Neural progenitor cell (in vitro differentiated cells): Measurements from ENCODE around the gene PDRG1. TPM values are rescaled to one million over a fixed set of nuclear protein-coding genes. Genes with fewer than 3 reads are reported as not detected.
"Not testable (repeated sequence)": the region's sequence is repeated elsewhere in the genome, so short reads cannot be mapped to it uniquely, and the experiment has no call there.

ENCODE experiments used
- DNase-seq: peaks from one replicate; pipeline ENCODE4 v3.0.0-alpha.2; 2016; ENCODE audit warnings: low spot score
- H2AFZ ChIP-seq: fragments of 200-600 bp; sonication (generic); replicated peaks from 2 replicates; pipeline ENCODE4 v1.6.1; 2016; ENCODE audit warnings: antibody characterized with exemption
- H3F3A ChIP-seq: fragments of 200-600 bp; sonication (generic); 2 replicates; pipeline ENCODE4 v1.6.1; 2016; ENCODE audit warnings: antibody characterized with exemption, low read depth
- H3K27ac ChIP-seq: fragments of 200-600 bp; sonication (generic); 2 replicates; pipeline ENCODE4 v1.5.1; 2016; ENCODE audit warnings: mild to moderate bottlenecking
- H3K27me3 ChIP-seq: fragments of 200-600 bp; sonication (generic); 2 replicates; pipeline ENCODE4 v1.6.1; 2016; ENCODE audit warnings: mild to moderate bottlenecking, moderate library complexity
- H3K36me3 ChIP-seq: fragments of 200-600 bp; sonication (generic); 2 replicates; pipeline ENCODE4 v1.5.1; 2016
- H3K4me1 ChIP-seq: fragments of 200-600 bp; sonication (generic); 2 replicates; pipeline ENCODE4 v1.6.1; 2016; ENCODE audit warnings: mixed run types
- H3K4me2 ChIP-seq: fragments of 200-600 bp; sonication (generic); 2 replicates; pipeline ENCODE4 v1.6.1; 2016
- H3K4me3 ChIP-seq: fragments of 200-600 bp; sonication (generic); 2 replicates; pipeline ENCODE4 v1.5.1; 2016
- H3K79me2 ChIP-seq: fragments of 200-600 bp; sonication (generic); 2 replicates; pipeline ENCODE4 v1.6.1; 2016; ENCODE audit warnings: low read depth
- H3K9ac ChIP-seq: fragments of 200-600 bp; sonication (generic); 2 replicates; pipeline ENCODE4 v1.6.1; 2016
- H3K9me3 ChIP-seq: fragments of 200-600 bp; sonication (generic); 2 replicates; pipeline ENCODE4 v1.5.1; 2016; ENCODE audit warnings: low read depth
- H4K20me1 ChIP-seq: fragments of 200-600 bp; sonication (generic); 2 replicates; pipeline ENCODE4 v1.6.1; 2016; ENCODE audit warnings: low read depth
- H3K27ac Mint-ChIP-seq: 3 replicates; pipeline ENCODE4 v1.8.0; 2021; ENCODE audit warnings: mixed read lengths
- H3K27me3 Mint-ChIP-seq: 2 replicates; pipeline ENCODE4 v1.8.0; 2022; ENCODE audit warnings: low read depth, mild to moderate bottlenecking, inconsistent platforms, moderate library complexity, mixed read lengths; ENCODE audit not compliant: insufficient read depth
- H3K36me3 Mint-ChIP-seq: 3 replicates; pipeline ENCODE4 v1.8.0; 2021; ENCODE audit warnings: mixed read lengths
- H3K4me1 Mint-ChIP-seq: 3 replicates; pipeline ENCODE4 v1.8.0; 2021; ENCODE audit warnings: mixed read lengths
- H3K4me3 Mint-ChIP-seq: 3 replicates; pipeline ENCODE4 v1.8.0; 2021; ENCODE audit warnings: mild to moderate bottlenecking, moderate library complexity, mixed read lengths
- H3K9me3 Mint-ChIP-seq: 3 replicates; pipeline ENCODE4 v1.8.0; 2020; ENCODE audit warnings: mixed read lengths
- EZH2 ChIP-seq: fragments of 200-600 bp; sonication (generic); IDR thresholded peaks from 2 replicates; pipeline ENCODE4 v1.6.1; 2017; ENCODE audit warnings: antibody characterized with exemption, mild to moderate bottlenecking, moderate library complexity
- EZH2phosphoT487 ChIP-seq: fragments of 200-600 bp; sonication (generic); IDR thresholded peaks from 2 replicates; pipeline ENCODE4 v1.6.1; 2017; ENCODE audit warnings: antibody characterized with exemption
- total RNA-seq: library from RNA; depleted of rRNA; stranded (reverse); fragments of >200 nt; gene quantifications from 2 replicates; pipeline ENCODE4 v1.2.3, GENCODE V29; 2015; ENCODE audit warnings: low replicate concordance
- TF ChIP-seq, protein P1 (sequence below): fragments of 200-600 bp; sonication (generic); IDR thresholded peaks from 2 replicates; pipeline ENCODE4 v1.5.1; 2017; ENCODE audit warnings: antibody characterized with exemption, mild to moderate bottlenecking

Gene PDRG1
- total RNA-seq, 1 donor from 2014 or later = 11.1 TPM

DNA sequence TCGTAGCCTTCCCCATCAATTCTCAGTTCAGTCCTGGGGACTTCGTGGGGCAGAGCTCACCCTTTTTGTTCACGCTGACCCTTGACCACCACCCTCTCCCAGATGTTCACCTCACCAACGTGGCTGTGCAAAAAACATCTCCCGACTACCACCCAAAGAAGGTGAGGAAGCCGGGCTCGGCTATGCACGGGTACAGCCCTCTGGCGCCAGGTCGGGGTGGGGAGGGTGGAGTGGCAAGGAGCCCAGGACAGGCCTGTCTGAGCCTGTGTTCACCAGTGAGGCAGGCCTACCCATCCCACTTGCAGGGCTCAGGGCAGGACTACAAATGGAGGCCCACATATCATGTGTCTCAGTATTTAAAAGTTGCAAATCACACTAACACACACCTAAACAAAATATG, 18.1 kb downstream of the PDRG1 start:
- no peak overlapping the region for H2AFZ ChIP-seq
- H3K27me3 ChIP-seq = no peaks in the 10 kb centered on the region
- Mint-ChIP-seq H3K9me3 (no peaks in the 10 kb centered on the region), H3K4me3 (no peak overlapping the region), H3K36me3 (no peaks in the 10 kb centered on the region), H3K27me3 (peaks cover 4% of the 10 kb centered on the region), H3K4me1 (no peaks in the 10 kb centered on the region), H3K27ac (no peak overlapping the region)
- H3K4me2 ChIP-seq = no peak overlapping the region
- no peaks in the 10 kb centered on the region for H4K20me1 ChIP-seq
- peaks cover 6% of the 10 kb centered on the region for H3K4me1 ChIP-seq
- H3K27ac ChIP-seq = no peak overlapping the region
- no peaks in the 10 kb centered on the region for H3F3A ChIP-seq
- TF ChIP-seq, protein P1, sequence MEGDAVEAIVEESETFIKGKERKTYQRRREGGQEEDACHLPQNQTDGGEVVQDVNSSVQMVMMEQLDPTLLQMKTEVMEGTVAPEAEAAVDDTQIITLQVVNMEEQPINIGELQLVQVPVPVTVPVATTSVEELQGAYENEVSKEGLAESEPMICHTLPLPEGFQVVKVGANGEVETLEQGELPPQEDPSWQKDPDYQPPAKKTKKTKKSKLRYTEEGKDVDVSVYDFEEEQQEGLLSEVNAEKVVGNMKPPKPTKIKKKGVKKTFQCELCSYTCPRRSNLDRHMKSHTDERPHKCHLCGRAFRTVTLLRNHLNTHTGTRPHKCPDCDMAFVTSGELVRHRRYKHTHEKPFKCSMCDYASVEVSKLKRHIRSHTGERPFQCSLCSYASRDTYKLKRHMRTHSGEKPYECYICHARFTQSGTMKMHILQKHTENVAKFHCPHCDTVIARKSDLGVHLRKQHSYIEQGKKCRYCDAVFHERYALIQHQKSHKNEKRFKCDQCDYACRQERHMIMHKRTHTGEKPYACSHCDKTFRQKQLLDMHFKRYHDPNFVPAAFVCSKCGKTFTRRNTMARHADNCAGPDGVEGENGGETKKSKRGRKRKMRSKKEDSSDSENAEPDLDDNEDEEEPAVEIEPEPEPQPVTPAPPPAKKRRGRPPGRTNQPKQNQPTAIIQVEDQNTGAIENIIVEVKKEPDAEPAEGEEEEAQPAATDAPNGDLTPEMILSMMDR = no peak
- TF ChIP-seq EZH2phosphoT487 (no peak), EZH2 (no peak)
- H3K4me3 ChIP-seq = no peak overlapping the region
- H3K79me2 ChIP-seq = no peaks in the 10 kb centered on the region
- no peaks in the 10 kb centered on the region for H3K36me3 ChIP-seq
- H3K9me3 ChIP-seq = no peaks in the 10 kb centered on the region
- no peak overlapping the region for H3K9ac ChIP-seq
- no peak for DNase-seq

DNA sequence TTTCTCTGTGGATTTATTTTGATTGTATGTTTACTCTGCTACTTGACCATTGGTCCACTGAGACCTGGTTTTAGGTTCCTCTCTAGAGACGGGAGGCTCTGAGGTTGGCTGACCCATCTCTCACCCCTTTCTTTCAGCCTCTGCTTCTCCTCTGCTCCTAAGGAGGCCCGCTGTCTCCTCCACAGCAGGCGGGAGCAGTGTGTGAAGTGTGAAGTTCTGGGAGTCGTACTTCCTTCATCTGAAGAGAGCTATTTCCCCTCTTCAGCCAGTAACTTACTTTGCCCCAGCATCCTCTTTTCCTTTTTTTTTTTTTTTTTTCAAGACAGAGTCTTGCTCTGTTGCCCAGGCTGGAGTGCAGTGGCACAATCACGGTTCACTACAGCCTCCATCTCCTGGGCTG, 21.1 kb downstream of the PDRG1 start:
- no peak for DNase-seq
- TF ChIP-seq EZH2 (no peak), EZH2phosphoT487 (no peak)
- TF ChIP-seq, protein P1 = no peak
- no peak overlapping the region for H3K4me3 ChIP-seq
- peaks cover 5% of the 10 kb centered on the region for H3K27me3 Mint-ChIP-seq
- H3K9ac ChIP-seq = no peak overlapping the region
- no peak overlapping the region for H3K27ac Mint-ChIP-seq
- no peaks in the 10 kb centered on the region for H3K36me3 Mint-ChIP-seq
- no peak overlapping the region for H3K4me3 Mint-ChIP-seq
- H4K20me1 ChIP-seq = no peaks in the 10 kb centered on the region
- H3K4me1 Mint-ChIP-seq = no peaks in the 10 kb centered on the region
- H3K79me2 ChIP-seq = no peaks in the 10 kb centered on the region
- no peaks in the 10 kb centered on the region for H3K9me3 ChIP-seq
- peak overlapping the region; percentile 17 for H2AFZ ChIP-seq
- no peaks in the 10 kb centered on the region for H3K27me3 ChIP-seq
- no peaks in the 10 kb centered on the region for H3K36me3 ChIP-seq
- peaks cover 4% of the 10 kb centered on the region for H3K4me1 ChIP-seq
- no peaks in the 10 kb centered on the region for H3F3A ChIP-seq
- no peak overlapping the region for H3K4me2 ChIP-seq
- no peaks in the 10 kb centered on the region for H3K9me3 Mint-ChIP-seq
- no peak overlapping the region for H3K27ac ChIP-seq

DNA sequence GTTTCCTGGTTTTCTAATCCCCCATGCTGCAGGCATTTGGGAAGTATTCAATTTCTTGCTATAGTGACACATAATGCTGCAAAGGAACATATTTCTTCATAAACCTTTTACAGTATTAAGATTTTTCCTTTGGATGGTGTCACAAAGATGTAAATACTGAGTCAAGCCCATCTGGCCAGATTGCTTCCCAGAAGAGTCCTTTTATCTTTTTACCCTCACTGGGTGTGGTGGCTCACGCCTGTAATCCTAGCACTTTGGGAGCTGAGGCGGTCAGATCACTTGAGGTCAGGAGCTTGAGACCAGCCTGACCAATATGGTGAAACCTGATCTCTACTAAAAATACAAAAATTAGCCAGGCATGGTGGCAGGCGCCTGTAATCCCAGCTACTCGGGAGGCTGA, 22.2 kb downstream of the PDRG1 start:
- not testable (repeated sequence) for H3K79me2 ChIP-seq, H3K9ac ChIP-seq, H3K36me3 Mint-ChIP-seq, H3F3A ChIP-seq, H3K27me3 ChIP-seq, H3K4me3 ChIP-seq, H3K9me3 Mint-ChIP-seq, H3K27ac ChIP-seq, H3K4me2 ChIP-seq, H3K36me3 ChIP-seq, DNase-seq, H3K4me1 ChIP-seq, H2AFZ ChIP-seq, H4K20me1 ChIP-seq, H3K9me3 ChIP-seq, H3K27ac Mint-ChIP-seq, H3K4me3 Mint-ChIP-seq, H3K4me1 Mint-ChIP-seq, H3K27me3 Mint-ChIP-seq

DNA sequence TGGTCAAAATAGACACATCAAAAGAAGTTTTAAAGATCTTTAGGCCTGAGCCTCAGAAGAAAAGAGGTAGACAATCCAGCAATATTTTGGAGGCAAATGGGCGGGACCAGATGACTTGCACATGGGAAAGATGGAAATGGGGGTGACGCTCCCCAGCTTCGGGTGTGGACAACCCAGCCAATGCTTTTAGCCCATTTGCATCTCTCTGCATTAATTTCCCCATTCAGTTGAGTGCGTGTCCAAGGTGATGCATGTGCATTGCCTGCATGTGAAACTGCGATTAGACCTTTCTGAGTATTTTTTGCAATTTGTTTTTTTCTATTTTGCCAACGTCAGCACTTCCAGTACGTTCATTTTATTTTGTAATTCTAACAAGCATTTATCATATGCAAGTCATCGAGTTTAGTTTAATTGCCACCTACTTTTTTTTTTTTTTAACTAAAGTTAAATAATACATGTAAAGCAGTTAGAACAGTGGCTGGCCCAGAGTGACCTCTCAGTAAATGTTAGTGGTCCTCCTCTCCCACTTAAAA, 24.2 kb downstream of the PDRG1 start:
- Histone ChIP-seq H3K36me3 (no peaks in the 10 kb centered on the region), H3K27me3 (no peaks in the 10 kb centered on the region), H3K4me3 (no peak overlapping the region), H3K4me2 (no peak overlapping the region), H3K79me2 (no peaks in the 10 kb centered on the region), H3K9ac (no peak overlapping the region), H3K9me3 (no peaks in the 10 kb centered on the region), H3K4me1 (peaks cover 8% of the 10 kb centered on the region), H4K20me1 (no peaks in the 10 kb centered on the region), H2AFZ (no peak overlapping the region), H3F3A (peaks cover 3% of the 10 kb centered on the region), H3K27ac (no peak overlapping the region)
- Mint-ChIP-seq H3K36me3 (no peaks in the 10 kb centered on the region), H3K4me1 (peaks cover 12% of the 10 kb centered on the region), H3K27ac (no peak overlapping the region), H3K9me3 (no peaks in the 10 kb centered on the region), H3K4me3 (no peak overlapping the region), H3K27me3 (peaks cover 2% of the 10 kb centered on the region)
- no peak for DNase-seq
- TF ChIP-seq EZH2phosphoT487 = no peak
- TF ChIP-seq, protein P1 = no peak
- no peak for TF ChIP-seq EZH2
